Ishikawa (cell line): ENCODE data around the gene PLA2G2C.

Source experiments
- CEBPB ChIP-seq: IDR thresholded peaks from 2 replicates; pipeline ENCODE4 v1.6.1; 2012
- CREB1 ChIP-seq: IDR thresholded peaks from 2 replicates; pipeline ENCODE4 v1.6.1; 2012; ENCODE audit warnings: low read depth
- EGR1 ChIP-seq: IDR thresholded peaks from 2 replicates; pipeline ENCODE4 v1.6.1; 2012
- EP300 ChIP-seq: IDR thresholded peaks from 2 replicates; pipeline ENCODE4 v1.6.1; 2012; ENCODE audit warnings: borderline replicate concordance
- FOXM1 ChIP-seq: IDR thresholded peaks from 2 replicates; pipeline ENCODE4 v1.6.1; 2012; ENCODE audit warnings: low read depth, borderline replicate concordance
- MAX ChIP-seq: IDR thresholded peaks from 2 replicates; pipeline ENCODE4 v1.6.1; 2012
- NFIC ChIP-seq: IDR thresholded peaks from 2 replicates; pipeline ENCODE4 v1.6.1; 2012
- RAD21 ChIP-seq: IDR thresholded peaks from 2 replicates; pipeline ENCODE4 v1.6.1; 2012; ENCODE audit warnings: low read depth
- REST ChIP-seq: IDR thresholded peaks from 2 replicates; pipeline ENCODE4 v1.6.1; 2012; ENCODE audit warnings: low read depth, mild to moderate bottlenecking
- TAF1 ChIP-seq: IDR thresholded peaks from 2 replicates; pipeline ENCODE4 v1.6.1; 2012; ENCODE audit warnings: low read depth, mild to moderate bottlenecking
- TCF12 ChIP-seq: IDR thresholded peaks from 2 replicates; pipeline ENCODE4 v1.6.1; 2012; ENCODE audit warnings: low read depth
- TEAD4 ChIP-seq: IDR thresholded peaks from 2 replicates; pipeline ENCODE4 v1.6.1; 2012
- YY1 ChIP-seq: IDR thresholded peaks from 2 replicates; pipeline ENCODE4 v1.6.1; 2012; ENCODE audit warnings: low read depth
- ZBTB7A ChIP-seq: IDR thresholded peaks from 2 replicates; pipeline ENCODE4 v1.6.1; 2012; ENCODE audit warnings: low read depth
- TF ChIP-seq, protein P1 (sequence below): IDR thresholded peaks from 2 replicates; pipeline ENCODE4 v1.6.1; 2012

Gene PLA2G2C

GRCh38 chr1:20185834-20186782, at the start of gene PLA2G2C, which contains the start of gene UBXN10:
PLA2G2C (minus strand) TSS chr1:20186518; CDS start chr1:20177363, 9,155 bp downstream.
UBXN10 (plus strand) TSS chr1:20186096; CDS start chr1:20190562, 4,466 bp downstream.
- TF ChIP-seq CEBPB (no peak), YY1 (no peak), FOXM1 (no peak)

- TF ChIP-seq TCF12 (no peak), ZBTB7A (no peak), CREB1 (no peak), MAX (no peak), REST (no peak), EGR1 (no peak), NFIC (no peak), EP300 (no peak), TEAD4 (no peak), YY1 (no peak), RAD21 (no peak), TAF1 (no peak), CEBPB (no peak), FOXM1 (no peak)
- TF ChIP-seq, protein P1, sequence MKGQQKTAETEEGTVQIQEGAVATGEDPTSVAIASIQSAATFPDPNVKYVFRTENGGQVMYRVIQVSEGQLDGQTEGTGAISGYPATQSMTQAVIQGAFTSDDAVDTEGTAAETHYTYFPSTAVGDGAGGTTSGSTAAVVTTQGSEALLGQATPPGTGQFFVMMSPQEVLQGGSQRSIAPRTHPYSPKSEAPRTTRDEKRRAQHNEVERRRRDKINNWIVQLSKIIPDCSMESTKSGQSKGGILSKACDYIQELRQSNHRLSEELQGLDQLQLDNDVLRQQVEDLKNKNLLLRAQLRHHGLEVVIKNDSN: no peak
Observed at GRCh38 chr1:20234788-20235535, 48.6 kb upstream of the PLA2G2C start.

DNA sequence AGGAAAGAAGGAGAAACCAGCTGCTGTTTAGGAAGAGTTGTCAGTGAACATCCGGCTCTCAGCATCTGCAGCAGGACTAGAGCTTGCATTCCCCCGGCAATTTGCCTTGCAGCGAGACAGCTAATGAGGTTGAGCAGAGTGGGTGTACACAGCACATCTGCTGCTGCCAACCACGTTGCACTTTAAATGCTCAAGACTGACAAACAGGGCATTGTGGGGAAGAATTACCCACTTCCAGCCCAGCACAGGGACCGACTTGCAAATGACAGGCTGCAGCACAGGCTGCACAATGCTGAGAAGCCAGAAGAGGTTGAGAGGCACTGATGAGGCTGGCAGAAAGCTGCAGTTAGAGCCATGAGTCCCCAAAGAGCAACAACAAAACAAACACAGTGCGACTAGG, 47.5 kb upstream of the PLA2G2C start:
- TF ChIP-seq EP300 (no peak), NFIC (no peak), CREB1 (no peak), TAF1 (no peak), REST (no peak), TCF12 (no peak), MAX (no peak)
- TF ChIP-seq, protein P1: no peak

- TF ChIP-seq CEBPB: no peak
Observed at GRCh38 chr1:20233394-20233793, 47.1 kb upstream of the PLA2G2C start.

GRCh38 chr1:20229171-20229570, 42.9 kb upstream of the PLA2G2C start:
- no peak for TF ChIP-seq TAF1
- TF ChIP-seq, protein P1: no peak
- TF ChIP-seq CEBPB: no peak
- no peak for TF ChIP-seq YY1
- TF ChIP-seq TEAD4: no peak
- no peak for TF ChIP-seq MAX
- no peak for TF ChIP-seq RAD21
- TF ChIP-seq REST: no peak
- TF ChIP-seq EP300: no peak
- TF ChIP-seq EGR1: no peak
- TF ChIP-seq ZBTB7A: no peak
- no peak for TF ChIP-seq CREB1
- TF ChIP-seq NFIC: no peak
